Activated CD8-positive, alpha-beta memory T cell treated with anti-CD3 and anti-CD28 coated beads for 48 hours (primary cell): Measurements from ENCODE around the gene FAM168A.

ENCODE experiments used
- DNase-seq, 3 experiments: peaks; one replicate each; pipeline ENCODE4 v3.0.0-alpha.2; 2020; ENCODE audit warnings: low read depth in 2 of 3, low spot score in 2 of 3

Gene FAM168A

GRCh38 chr11:73376803-73377629 is 220.9 kb downstream of the FAM168A start:
- DNase-seq, result peak in 2 of 3 experiments; percentile 22 to 37

GRCh38 chr11:73376160-73376802 is 221.6 kb downstream of the FAM168A start, which contains the start of gene RELT:
TSS of gene RELT (plus strand) at chr11:73376399. CDS start at chr11:73389137, 12,738 bp downstream.
- peak; percentile 89 to 94 (median 93) for DNase-seq

GRCh38 chr11:73375830-73376159 is 222.1 kb downstream of the FAM168A start:
- no peak for DNase-seq

- DNase-seq, result no peak
These were observed 223.8 kb downstream of the FAM168A start for GRCh38 chr11:73374151-73374550.

GRCh38 chr11:73372375-73372993 is 225.4 kb downstream of the FAM168A start:
- no peak for DNase-seq

GRCh38 chr11:73367482-73368024 is 230.4 kb downstream of the FAM168A start:
- no peak for DNase-seq

GRCh38 chr11:73366953-73367352 is 231.0 kb downstream of the FAM168A start:
- no peak for DNase-seq

GRCh38 chr11:73366265-73366610 is 231.7 kb downstream of the FAM168A start:
- DNase-seq, result no peak

- DNase-seq, result no peak
These were observed 232.3 kb downstream of the FAM168A start for GRCh38 chr11:73365352-73366264.

- DNase-seq, result no peak
These were observed 234.8 kb downstream of the FAM168A start for GRCh38 chr11:73363147-73363546.

- no peak for DNase-seq
These were observed 235.7 kb downstream of the FAM168A start for GRCh38 chr11:73361953-73362776.

- no peak for DNase-seq
These were observed 237.1 kb downstream of the FAM168A start for GRCh38 chr11:73360743-73361369.

- no peak for DNase-seq
These were observed 237.8 kb downstream of the FAM168A start for GRCh38 chr11:73359930-73360742.

GRCh38 chr11:73359341-73359740 is 238.6 kb downstream of the FAM168A start:
- DNase-seq, result no peak

- no peak for DNase-seq
These were observed 239.8 kb downstream of the FAM168A start for GRCh38 chr11:73358071-73358470.

GRCh38 chr11:73356979-73357860 is 240.7 kb downstream of the FAM168A start:
- DNase-seq, result no peak

GRCh38 chr11:73355109-73355508 is 242.8 kb downstream of the FAM168A start:
- no peak for DNase-seq

GRCh38 chr11:73353422-73353821 is 244.5 kb downstream of the FAM168A start:
- no peak for DNase-seq
